Ovary (tissue), 3 donors: ENCODE data around the gene STX18.

Source experiments
- CTCF ChIP-seq, 3 donors: fragments of 450-650 bp in 2 of 3; fragments of 200-600 bp in 1 of 3; IDR thresholded peaks; one replicate each; pipeline versions ENCODE4 v1.5.1 to v1.8.0; 2016 to 2022; ENCODE audit warnings: antibody characterized with exemption in 3 of 3, mild to moderate bottlenecking in 1 of 3
- EP300 ChIP-seq: sonication (generic); formaldehyde crosslinking; IDR thresholded peaks from one replicate; pipeline ENCODE4 v1.6.1; 2017; ENCODE audit warnings: antibody characterized with exemption
- donor health status: DM: no; HTN: no; CAD: no.

GRCh38 chr4:4387531-4388310 lies 154.1 kb downstream of the STX18 start:
- TF ChIP-seq CTCF (IDR thresholded peaks at IDR 0.05) = no peak
- no peak for TF ChIP-seq EP300
